GM19397 (cell line): ENCODE measurements around the gene NDUFV1.

ENCODE experiments used
- ATAC-seq: cut with Tn5 transposase; IDR thresholded peaks from one replicate; pipeline ENCODE4 v1.9.1; 2021; ENCODE audit warnings: mild to moderate bottlenecking, moderate library complexity; ENCODE audit not compliant: unreplicated experiment

NDUFV1 gene

DNA sequence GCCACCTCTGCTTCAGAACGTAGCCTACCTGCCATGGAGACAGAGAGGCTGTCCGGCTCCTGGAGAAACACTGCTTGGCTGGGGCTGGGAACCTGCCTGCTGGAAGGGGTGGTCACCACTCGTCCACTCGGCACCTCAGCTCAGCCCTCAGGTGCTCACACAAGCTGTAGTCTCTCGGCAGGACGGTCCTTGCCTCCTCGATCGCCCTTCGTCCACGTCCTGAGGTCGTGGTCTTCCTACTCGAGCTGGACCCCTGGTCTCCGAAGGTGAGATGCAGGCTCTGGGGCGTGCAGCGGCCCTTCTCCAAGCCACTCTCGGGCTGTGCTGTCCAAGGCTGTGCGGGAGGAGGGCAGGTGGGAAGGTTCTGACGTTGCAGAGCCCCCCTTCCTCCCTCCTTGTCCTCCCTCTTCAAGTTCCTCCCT, 32.7 kb downstream of the NDUFV1 start, which contains the start of gene TBX10:
Gene TBX10, minus strand, starts transcription at position 326 of the 422 bp plus-strand sequence. Its CDS starts 291 bp downstream, at position 35.
- no peak for ATAC-seq

DNA sequence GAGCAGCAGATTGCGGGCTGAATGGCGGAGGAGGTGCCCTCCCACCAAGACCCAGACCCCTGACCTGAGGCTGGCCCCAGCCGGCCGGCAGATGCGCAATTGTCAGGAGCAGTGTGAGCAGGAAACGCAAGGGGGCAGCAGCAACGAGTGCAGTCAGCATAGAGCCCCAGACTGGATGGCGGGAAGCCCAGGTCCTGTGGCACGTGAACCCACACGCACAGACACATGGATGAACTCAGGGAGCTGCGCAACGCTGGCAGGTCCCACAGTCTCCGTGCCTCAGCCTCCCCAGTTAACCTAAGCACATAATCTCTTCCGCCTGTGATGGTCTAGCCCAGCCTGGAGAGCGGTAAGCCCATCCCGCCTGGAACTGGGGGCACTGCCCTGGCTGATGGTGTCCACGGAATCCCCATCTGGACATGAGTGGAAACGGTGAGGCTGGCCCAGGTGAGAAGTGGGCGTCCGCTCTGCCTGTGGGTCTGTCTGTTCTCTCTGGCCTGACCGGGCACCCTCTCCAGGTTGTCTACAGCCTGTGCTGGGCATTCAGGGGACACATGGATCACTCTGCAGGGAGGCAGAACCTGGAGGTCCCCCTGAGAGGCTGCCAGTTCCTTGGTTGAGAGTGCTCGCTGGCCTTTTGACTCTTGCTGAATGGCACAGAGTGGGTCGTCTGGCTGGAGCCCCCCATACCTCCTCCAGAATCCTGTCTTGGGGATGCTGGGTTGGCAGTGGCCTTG, 33.5 kb downstream of the NDUFV1 start:
- no peak for ATAC-seq

GRCh38 chr11:67640758-67641337, 34.1 kb downstream of the NDUFV1 start:
- ATAC-seq: no peak

DNA sequence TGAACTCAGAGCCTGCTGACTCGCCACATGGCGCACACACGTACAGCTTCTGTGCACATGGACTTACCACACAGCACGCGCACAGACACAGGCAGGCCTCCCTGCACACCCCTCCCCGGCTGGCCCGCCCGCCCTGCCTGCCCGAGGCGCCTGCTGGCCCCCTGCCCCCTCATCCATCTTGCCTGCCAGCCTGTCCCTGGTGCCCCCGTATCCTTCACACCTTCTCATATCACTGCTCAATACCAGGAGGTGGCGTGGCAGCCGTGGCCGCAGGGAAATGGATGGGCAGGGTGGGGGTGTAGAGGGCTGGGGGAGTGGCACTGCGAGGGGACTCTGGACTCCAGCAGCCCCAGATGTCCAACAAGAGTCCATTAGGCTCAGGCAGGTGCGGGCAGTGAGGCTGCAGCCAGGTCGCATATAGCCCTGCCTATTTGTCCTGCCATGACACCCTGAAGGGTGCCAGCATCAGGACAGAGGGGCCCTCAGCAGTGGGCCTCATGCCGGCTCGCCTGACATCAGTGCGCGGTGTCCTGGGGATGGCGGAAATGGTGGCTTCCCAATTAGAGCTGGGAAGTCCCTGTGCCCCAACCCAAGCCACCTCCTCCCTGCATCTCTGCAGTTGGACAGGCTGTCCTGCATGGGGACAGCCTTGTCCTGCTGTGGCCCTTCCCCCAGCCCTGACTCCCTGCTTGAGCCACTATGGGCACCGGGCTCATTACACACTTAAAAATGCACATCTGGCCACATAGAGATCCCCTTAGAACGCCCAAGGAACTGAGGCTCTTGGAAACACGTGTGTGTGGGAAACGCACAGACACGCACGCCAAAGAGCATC, 34.8 kb downstream of the NDUFV1 start:
- ATAC-seq: no peak

DNA sequence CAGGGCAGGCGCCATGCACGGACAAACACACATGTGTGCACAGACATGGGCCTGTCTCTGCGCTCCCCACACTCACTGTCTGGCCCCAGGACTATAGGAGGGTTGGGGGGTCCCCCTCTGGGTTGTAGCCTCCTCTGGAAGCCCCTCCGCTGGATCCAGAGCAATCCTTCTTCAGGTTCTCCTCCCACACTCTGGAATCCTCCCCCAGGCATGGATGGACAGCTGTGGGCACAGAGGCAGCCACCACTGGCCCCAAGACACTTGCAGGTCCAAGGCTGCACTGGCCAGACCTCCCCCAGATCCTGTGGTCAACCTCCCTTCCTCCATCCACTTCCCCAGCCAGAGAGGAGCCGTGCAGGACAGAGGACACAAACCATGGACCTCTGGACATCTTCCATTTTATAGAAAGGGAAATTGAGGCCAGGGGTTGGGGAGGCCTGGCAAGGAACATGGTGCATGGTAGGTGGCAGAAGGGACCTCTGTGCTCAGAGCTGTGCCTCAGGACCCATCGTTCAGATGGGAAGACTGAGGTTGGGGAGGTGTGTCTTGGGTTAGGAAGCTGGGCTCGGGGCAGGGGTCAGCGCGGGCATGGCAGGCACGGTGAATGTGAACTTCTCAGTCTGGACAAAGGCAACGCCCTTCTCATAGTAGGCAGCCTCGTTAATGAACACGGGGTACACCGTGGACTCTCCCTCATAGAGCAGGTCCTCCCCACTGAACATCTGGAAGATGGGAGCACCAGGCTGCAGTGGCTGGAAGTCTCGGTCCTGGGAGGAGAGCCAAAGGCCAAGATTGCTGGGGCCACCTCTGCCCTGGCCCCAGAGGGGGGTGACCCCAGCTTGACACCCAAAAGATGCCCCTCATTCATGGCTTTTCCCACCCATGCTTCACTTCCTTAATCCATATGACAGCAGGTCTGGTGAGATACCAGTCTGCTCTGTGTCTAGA, 35.7 kb downstream of the NDUFV1 start:
- no peak for ATAC-seq

DNA sequence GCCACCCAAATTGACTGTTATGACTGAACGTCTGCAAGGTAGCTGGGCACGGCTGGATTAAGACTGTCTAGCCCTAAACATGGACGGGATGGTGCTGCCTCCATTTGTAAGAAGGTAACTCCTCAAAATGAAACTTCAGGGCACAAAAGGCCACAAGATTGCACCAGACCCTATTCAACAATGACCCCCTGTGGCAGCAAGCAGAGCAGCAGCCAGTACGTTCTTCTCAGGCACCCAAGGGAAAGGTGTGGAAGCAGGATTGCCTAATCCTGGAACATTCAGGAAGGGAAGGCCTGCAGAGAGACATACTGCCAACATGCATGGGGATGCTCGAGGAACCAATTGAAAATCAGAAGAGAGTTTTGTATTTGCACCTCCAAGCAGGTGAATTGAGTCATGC, 37.3 kb downstream of the NDUFV1 start:
- ATAC-seq: no peak

GRCh38 chr11:67644472-67645418, 38.0 kb downstream of the NDUFV1 start:
- ATAC-seq: no peak

- no peak for ATAC-seq
These were observed 39.1 kb downstream of the NDUFV1 start for GRCh38 chr11:67645521-67646461.

DNA sequence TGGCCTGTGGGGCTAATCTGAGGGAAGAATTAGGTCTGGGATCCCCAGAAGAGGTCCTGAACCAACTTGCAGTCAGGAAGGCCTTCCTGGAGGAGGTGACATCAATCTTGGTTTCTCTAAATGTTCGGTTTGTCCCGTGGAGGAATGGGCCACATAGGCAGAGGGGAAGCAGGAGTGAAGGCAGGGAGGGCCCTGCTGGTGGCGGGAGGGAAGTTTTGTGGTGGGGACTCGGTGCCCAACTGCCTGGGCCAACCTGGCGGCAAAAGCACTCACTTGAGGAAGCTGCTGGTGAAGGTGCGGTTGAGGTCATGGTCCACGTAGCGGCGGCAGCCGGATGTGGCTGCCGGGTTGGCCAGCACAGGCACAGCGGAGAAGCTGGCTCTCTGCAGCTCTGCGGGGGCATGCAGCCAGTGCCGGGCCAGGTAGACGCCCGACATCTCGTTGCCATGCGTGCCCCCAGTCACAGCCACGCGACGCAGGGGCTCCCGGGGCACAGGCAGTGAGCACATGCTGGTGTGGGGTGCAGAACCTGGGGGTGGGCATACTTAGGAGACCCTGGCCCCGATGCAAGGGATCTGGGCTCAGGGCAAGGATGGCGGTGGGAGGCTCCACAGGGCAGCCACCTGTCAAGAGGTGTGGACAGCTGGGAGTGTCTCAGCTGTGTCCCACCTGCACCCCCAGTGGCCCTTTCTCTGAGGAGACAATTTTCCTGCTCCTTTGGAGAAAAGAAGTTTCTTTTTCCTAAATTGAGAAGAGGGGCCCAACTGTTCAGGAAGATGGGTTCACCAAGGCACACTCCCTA, 40.0 kb downstream of the NDUFV1 start:
- no peak for ATAC-seq

DNA sequence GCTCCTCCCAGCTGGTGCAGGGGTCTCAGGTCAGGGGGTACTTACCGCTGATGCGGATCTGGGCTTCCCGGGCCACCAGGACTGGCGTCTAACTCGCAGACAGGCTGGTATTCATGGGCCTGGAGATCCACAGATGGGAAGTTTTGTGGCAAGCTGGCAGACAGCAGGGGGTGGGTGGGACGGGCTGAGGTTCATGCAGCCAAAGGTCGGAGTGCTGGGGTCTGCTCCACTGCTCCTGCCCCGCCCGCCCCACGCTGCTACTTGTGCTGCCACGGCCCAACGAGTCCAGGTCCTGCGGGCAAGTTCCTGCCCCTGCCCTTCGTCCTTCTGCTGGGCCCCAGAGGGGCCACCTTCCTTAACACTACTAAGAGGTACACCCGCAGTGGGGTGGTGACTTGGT, 40.7 kb downstream of the NDUFV1 start:
- no peak for ATAC-seq

GRCh38 chr11:67648140-67648795, 41.5 kb downstream of the NDUFV1 start:
- no peak for ATAC-seq

DNA sequence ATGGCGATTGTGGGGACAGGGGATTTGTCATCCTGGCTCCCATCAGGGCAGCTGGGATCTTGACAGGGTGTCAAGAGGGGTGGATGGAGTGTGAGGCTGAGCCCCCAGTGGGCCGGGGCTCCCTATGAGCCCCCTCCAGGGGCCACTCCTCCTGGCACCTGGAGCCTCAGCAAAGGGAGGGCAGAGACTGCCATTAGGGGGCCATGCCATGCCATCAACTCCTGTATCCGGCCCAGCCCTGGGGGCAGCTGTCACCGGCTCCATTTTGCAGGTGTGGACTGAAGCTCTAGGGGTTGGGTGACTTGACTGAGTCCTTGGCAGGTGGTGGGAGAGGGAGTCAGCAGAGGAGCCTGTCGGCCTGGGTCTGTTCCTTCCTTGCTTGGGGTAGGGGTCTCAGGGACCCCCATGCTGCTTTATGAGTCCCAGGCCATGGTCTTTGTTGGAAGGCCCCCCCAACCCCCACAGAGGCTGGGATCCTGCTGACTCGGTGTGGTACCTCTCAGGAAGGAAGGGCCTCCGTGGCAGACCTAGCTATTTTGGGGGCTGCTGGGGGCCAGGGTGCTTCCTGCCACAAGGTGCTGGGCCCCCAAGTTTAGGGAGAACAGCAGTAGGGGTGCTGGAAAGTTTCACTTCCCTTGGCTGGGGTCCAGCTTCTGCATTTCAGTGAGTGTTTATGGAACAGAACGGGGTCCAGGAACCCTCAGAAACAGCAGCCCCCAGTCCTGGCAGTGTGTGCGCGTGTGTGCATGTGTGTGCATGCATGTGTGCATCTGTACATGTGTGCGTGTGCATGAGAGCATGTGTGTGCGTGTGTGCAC, 42.3 kb downstream of the NDUFV1 start:
- no peak for ATAC-seq

DNA sequence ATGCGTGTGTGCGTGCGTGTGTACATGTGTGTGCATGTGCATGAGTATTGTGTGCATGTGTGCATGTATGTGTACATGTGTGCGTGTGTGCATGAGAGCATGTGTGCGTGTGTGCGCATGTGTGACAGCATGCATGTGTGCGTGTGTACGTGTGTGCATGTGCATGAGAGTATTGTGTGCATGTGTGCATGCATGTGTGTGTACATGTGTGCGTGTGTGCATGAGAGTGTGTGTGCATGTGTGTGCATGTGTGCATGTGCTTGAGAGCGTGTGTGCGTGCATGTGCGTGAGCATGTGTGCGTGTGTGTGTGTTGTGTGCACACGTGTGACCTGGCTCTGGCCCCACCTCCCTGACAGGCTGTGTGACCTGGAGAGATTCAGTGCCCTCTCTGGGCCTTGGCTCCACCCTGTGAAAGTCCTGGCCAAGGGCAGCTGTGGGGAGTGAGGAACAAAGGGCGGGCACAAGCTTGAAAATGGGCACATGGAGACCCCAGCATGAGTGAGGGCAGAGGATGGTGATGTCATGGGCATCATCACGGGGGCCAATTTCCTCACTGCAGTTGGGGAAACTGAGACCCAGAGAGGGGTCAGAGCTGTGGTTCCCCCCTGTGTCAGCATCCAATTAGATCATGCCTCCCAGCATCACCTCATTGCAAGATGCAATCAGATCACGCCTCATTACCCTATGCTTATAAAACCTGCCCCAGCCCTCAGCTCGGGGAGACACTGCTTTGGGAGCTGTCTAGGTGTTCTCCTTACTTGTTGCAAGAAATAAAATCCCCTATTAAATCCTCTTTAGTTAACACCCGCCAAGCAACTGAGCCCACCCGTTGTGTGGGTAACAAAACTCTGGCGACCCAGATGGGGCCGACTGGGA, 43.1 kb downstream of the NDUFV1 start:
- no peak for ATAC-seq

DNA sequence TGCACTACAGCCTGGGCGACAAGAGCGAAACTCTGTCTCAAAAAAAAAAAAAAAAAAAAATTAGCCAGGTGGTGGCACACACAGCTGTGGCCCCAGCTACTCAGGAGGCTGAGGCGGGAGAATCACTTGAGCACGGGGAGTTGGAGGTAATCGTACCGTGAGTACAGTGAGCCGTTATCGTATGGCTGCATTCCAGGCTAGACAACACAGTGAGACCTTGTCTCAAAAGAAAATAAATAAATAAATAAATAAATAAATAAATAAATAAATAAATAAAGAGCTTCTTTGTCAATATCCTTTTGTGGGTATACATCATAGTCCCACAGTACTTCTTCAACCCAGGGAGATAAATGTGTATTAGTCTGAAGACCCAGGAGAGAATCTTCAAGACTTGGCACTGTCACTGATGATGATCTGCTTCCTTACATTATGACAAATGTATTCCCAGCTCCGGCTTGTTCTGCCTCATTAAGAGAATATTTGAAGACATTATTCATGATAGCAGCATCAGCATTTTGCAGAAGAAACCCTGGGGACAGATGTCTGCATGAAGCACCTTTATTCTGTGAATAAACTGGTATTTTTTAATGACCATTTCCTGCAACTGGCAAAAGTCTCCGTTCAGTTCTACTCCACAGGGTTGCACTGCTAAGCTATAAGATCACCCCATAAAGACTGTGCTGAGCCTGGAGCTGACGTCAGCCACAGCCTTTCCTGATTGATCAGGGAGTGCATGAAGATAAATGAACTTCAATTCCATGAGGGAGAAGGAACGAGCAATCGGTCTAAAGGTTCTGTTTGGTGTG, 45.4 kb downstream of the NDUFV1 start:
- ATAC-seq: no peak
